ENCODE data around the gene ANKS3.

The ANKS3 gene

DNA sequence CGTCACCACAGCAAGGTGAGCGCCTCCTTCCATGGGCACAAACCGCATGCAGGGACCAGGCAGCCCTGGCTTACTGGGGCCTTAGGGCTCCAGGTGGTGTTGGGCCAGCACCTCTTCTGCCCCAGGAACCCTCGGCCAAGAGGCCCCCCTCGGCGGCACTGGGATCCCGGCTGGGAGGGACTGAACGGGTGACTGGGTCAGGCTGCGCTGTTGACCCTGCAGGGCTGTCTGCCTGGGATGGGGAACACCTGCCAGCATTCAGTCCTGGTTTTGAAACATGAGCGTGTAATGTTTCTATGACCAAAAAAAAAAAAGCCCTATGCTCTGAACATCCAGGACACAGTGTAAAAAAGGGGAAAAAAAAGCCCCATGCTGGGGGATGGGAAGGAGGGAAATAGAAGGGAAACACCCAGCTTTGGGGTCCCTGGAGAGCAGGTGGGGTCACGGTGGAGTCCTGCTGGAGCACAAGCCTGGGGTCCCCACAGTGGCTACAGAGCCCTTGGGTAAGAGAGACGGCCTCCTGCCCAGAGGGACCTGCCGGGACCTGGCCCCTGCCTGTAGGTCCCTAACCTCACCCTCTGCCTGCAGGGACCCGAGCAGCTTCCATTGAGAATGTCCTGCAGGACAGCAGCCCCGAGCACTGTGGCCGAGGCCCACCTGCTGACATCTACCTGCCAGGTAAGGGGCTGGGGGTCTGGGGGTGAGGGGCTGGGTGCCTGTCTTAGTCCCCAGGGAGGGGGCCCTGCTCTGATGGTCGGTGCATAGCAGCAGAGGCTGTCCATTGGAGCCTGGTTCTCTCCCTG lies 50.6 kb downstream of the ANKS3 start:
- no peak for DNase-seq

DNA sequence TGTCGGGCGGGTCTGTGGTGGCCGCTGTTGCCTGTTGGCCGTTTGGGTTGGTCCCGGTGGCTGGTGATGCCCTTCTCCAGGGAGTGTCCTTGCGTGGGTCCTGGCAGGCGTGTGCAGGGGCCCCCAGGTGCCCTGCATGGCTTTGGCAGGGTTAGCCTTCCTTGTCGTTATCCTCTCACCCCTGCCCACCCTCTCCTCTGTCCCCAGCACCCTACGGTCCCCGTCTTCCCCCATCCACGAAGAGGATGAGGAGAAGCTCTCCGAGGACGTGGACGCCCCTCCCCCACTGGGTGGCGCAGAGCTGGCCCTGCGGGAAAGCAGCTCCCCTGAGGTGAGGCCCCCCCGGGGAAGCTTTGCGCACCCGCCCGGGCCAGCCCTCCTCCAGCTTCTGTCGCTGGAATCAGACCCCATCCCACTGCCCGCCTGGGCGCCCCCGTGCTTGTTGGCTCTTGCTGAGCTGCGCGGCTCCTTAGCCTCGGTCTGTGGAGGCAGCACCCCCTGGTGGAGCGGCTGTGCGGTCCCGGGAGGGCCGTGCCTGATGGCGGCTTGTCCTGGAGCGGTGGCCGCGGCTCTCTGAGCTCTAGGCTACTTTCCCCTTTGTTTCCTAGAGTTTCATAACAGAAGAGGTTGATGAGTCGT lies 51.3 kb downstream of the ANKS3 start:
- peak; percentile 11 for DNase-seq

DNA sequence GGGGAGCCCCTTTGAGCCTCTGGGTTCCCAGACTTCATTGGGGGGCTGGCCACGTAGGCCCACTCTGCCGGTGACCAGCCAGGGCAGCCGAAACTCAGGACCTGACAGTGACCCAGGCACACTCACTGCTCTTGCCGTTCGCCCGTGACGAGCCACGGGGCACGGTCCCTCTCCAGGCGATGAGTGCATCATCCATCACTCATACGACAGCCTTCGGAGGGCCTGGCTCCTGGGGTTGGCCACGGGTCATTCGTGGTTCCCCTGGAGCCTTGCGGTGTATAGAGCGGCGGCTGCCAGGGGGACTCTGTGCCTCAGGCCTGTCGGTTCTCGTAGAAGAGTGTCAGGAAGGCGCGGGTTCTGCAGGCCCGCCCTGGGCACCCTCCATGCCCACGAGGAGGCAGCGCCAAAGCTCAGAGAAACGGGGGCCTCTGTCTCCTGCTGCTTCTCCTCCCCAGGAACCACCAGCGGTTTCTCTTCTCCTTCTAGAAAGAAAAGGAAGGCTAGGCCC lies 51.9 kb downstream of the ANKS3 start:
- no peak for DNase-seq

DNA sequence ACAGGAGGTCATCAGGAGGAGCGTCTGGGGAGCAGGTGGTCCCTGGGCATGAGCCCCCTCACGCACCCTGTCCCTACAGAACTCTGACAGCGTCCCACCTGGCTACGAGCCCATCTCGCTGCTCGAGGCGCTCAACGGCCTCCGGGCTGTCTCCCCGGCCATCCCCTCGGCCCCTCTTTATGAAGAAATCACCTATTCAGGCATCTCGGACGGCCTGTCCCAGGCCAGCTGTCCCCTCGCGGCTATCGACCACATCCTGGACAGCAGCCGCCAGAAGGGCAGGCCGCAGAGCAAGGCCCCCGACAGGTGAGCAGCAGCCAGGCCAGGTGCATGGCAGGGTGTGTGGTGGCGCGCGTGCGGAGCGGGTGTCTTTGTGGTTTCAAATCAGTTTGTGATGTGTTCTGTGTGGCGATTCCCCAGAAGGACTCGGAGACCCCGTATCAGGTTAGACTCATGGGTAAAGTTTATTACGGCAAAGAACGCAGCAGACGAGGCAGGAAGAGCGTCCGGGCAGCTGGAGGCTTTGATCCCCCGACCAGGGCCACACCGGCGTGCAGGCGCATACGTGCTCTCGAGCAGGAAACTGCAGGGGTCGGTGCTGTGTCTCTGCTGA lies 52.5 kb downstream of the ANKS3 start:
- DNase-seq, result no peak

DNA sequence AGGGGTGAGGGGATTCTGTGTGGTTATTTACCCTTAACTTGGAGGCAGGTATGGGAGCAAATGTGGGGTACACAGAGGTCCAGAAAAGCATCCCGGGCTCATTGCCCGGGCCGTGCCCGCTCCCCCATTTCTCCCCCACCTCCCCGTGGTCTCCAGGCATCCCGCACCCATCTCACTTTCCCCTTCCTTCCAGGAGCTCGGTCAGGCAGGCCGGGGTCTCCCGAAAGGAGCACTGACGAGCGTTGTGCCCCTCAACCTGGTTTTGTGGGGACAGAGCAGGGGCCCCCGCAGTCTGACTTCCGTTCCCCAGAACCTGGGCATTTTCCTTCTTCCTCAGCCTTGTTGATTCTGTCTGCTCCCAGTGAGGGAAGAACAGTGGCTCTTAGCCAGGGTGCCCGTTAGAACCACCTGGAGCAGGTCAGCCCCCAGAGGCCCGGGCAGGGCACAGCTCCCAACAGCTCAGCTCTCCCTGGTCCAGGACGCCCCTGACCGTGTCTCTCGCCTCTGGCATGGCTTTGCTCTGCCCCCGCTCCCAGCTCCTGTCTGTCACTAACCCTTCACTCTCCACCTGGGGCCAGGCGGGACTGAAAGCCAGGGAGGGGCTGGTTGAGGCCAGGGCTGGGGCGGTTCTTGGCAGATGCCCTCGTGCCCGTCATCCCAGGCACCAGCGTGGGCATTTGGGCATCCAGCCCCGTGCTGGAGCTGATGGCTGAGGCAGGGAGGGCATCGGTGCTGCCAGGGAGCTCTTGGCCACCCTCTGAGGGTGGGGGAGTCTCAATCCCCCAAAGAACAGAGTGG lies 53.2 kb downstream of the ANKS3 start:
- DNase-seq, result no peak

DNA sequence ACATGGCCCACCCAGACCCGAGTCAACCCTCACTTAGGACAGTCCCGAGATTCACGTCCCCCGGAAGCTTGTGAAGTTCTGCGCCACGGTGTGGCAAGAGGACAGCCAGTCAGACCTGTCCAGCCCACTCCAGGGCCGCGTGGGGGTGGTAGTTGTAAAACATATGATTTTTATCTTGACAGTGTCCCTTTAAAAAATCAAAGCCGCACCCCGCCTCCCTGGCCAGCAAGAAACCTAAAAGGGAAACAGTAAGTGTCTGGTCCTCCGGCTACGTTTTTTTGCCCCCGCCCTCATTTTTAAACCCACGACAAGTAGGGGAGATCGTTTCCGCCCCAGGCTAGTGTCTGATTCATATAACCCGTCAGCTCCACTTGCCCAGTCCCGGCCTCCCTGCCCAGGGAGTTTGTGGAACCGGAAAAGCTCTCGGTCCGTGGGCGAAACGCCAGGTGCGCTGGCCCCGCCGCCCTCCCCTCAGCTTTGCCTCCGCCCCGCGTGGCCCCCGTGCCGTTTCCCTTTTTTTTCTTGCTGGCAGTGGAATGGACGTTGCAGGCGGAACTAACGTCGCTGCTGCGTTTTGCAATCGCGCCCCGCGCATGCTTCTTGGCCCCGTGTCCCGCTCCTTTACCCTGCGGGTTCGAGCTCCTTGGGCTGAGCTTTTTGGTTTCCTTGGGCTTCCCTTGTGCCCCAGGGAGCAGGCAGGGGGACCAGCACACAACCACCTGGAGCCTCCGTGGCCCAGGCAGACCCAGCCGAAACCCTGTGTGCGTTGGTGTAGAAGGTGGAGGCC lies 54.0 kb downstream of the ANKS3 start:
- DNase-seq, result no peak

DNA sequence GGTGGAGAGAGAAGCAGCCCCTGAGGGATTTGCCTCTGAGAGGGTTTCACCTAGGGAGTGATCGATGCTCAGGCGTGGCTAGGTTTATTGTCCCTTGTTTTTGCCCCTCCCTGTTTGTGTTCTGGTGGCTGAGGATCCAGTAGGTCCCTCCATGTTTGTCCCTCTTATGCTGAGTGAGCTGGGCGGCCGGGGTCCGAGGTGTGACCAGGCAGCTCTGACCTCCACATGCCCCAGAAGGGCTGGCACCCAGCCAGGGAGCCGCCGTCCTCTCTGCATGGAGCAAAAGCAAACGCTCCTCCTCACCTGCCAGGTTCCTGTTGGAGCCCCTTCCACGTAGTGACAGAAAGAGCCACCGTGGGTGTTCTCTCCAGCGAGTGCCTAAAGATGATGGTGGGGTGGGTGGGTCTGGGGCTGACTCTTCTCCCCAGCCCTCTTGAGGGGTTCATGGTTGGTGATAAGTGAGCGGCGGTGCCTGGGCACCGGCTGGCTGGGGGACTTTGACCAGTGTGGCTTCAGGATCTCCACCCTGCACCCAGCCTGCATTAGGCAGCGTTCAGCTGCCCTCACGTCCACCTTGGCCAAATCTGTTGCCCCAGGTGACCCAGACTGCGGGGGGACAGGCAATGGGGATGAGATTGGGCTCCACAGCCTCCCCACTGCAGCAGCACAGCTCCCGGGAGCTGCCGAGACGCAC lies 54.8 kb downstream of the ANKS3 start:
- no peak for DNase-seq

DNA sequence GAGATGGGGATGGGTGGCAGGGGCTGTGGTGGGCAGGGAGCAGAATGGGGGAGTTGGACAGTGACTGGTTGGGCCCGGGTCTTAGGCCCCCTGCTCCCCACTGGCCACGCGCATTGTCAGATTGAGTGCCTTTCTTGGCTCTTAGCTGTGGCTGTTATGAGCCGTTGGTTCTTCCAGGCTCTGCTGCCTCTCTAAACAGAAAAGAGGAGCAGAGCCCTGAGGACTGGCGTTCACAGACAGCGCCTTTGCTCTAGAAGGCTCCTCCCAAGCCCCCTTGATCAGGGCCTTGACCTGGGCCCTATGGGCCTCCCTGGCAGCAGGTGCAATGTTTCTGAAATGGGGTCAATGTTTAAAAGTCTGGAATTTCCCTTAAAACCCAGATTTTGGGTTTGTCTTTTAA lies 55.5 kb downstream of the ANKS3 start:
- no peak for DNase-seq

DNA sequence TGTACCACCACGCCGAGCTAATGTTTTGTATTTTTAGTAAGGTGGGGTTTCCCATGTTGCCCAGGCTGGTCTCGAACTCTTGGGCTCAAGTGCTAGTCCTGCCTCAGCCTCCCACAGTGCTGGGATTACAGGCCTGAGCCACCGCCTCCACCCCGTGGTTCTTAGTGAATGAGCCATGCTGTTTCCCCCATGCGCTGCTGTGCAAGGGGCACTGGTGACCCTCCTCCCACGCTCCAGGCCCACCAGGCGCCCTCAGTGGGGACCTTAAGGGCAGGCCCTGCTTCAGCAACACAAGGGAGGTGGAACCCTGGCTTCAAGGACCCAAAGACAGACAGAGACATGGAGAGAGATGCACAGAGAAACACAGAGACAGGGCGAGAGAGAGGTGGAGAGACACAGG lies 56.1 kb downstream of the ANKS3 start:
- no peak for DNase-seq

DNA sequence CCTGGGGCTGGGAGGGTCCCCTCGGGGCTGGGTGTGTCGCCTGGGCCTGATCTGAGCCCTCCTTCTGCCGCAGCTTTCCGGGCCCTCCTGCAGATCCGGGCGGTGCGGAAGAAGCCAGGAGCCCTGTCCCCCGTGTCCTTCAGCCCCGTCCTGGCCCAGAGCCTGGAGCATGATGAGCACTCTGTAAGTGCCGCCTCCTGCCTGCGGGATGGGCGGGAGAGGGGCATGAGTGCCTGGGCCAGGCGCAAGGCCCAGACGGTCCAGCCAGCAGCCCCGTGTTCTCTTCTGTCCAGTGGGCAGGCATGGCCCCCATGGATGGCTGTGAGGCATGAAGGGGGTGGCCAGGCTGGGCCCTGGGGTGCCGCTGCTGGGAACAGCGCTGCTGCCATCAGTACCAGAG lies 56.7 kb downstream of the ANKS3 start:
- DNase-seq, result no peak

DNA sequence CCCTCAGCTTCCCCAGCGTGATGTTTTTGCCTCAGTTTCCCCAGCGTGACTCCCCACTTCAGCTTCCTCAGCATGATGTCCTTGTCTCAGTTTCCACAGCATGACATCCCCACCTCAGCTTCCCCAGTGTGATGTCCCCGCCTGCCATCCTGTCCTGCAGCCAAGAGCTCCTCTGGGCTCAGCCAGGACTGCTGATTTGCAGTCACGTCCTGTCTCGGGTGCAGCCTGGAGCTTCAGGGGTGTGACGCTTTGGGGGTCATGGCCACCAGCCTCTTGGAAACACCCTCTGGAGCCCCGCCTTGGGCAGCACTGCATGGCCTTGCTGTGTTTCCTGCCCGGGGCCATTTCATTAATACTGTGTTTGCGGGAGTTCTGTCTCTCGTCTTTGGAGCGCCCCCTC lies 57.2 kb downstream of the ANKS3 start:
- no peak for DNase-seq

DNA sequence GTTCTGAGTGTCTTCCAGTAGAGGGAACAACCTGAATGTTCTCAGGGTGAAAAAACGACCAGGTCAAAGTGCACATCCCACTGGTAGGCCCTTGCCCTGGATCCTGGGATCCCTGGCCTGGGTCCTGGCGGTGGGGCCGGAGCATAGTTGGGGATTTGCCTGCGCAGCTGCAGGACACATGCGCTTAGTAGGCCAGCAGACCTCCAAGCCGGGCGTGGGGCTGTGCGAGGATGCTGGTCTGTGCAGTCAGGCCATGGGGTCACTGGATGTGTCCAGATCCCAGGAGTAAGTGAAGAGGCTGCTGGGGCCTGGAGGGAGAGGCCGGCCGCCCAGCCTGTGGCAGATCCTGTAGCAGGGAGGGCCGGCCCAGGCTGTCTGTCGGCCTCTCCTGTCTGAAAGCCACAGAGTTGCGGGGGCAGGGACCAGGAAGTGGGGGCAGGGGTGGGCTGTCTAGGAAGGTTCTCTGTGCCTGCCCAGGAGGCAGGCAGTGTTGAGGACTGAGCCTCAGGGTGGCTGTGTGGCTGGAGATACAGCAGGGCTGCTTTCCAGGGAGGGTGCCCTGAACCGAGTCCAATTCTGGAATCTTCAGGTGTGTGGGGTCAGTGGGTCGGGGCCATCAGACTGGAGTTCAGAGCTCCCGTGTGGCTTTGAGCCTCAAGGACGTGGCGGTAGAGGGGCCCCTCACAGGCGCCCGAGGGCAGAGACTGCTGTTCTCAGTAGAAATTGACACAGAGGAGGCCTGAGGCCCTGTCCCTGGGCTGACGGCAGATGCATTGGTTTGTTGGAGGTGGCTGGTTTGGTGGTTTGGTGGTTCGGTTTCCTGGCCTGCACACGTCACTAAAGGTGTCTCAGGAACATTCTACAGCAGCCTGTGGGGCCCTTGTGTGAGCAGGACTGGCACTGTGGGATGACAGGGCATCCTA lies 57.9 kb downstream of the ANKS3 start:
- DNase-seq, result peak; percentile 42

DNA sequence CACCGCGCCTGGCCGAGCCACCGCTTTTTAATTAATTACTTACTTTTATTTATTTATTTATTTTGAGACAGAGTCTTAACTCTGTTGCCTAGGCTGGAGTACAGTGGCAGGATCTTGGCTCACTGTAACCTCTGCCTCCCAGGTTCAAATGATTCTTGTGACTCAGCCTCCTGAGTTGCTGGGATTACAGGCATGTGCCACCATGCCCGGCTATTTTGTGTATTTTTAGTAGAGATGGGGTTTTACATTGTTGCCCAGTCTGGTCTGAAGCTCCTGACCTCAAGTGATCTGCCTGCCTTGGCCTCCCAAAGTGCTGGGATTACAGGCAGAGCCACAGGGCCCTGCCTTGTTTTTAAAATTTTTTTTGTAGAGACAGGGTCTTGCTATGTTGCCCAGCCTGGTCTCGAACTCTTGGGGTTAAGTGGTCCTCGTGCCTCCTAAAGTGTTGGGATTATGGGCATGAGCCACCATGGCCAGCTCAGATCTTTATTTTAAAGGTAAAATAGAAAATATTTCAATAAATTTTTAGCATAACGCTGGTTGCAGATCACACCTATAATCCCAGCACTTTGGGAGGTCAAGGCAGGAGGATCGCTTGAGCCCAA lies 59.0 kb downstream of the ANKS3 start:
- DNase-seq, result no peak

DNA sequence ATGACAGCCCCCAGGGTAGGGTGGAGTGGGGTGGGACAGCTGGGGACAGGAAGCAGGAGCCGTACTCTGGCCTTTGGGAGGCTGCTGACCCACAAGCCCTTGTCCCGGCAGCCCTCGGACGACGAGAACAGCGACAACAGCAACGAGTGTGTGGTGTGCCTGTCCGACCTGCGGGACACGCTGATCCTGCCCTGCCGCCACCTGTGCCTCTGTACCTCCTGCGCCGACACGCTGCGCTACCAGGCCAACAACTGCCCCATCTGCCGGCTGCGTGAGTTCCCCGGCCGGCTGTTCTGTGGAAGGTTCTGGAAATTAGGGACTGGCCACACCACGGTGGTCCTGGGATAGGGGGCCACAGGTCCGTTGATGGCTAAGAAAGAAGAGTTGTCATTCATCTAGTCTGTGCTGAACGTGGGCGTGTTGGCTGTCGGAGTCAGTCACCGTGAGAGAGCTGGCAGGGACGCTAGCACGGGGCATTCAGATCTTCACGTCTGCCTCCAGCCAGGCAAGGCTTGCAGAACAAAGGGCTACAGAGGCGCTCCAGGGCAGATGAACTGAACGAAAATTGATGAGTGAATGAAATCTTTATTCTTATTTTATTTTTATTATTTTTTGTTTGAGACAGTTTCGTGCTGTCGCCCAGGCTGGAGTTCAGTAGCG lies 60.6 kb downstream of the ANKS3 start:
- DNase-seq, result no peak

DNA sequence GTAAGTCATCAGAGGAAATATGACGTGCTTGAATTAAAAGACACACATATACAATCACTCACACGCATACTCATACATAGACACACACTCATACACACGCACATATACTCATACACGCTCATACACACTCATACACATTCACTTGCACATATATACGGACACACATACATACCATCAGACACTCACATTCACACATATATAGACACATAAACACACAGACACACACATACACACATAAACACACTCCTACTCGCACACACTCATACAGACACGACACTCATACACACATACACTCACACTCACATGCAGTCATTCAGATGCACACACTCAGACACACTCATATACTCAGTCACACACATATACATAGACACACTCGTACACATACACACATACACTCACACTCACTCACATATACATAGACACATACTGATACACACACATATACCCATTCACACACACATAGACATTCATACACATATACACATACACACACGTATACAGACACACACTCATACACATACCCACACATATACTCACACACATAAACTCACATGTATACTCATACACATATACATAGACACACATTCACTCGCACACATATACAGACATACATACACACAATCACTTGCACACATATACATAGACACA lies 65.6 kb downstream of the ANKS3 start:
- no peak for DNase-seq

DNA sequence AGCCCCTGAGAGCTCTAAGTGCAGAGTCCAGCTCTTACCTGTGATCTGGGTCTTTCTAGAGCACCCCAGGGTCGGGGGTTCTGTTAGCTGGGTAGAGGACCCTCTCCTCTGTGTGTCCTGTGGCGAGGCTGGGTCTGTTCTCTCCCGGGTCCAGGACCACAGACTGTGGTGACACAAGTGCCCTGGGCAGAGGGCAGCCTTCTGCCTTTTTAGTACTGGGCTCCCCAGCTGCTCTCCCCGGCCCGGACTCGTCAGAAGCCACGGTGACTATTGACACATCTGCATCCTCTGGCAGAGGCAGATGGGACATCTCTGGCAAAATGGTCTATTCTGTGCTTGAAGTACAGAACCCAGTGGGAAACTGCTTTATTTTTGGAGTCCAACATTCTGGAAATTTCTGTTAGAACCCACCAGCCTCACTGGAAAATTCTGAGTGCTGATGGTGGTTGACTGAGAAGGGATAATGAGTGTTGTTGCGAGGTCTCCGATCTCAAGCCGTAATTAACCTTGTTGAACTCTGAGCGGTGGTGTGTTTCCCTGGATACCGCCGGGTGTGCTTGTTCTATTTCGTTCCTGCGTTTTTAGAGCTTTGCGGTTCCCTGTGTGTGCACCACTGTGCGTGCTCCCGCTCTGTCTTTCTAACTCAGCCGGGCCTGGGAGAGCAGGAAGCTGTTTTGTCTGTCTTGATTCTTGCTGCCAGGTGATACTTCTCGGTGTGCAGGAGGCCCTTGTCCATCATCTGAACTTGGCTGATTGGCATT lies 66.7 kb downstream of the ANKS3 start:
- no peak for DNase-seq

DNA sequence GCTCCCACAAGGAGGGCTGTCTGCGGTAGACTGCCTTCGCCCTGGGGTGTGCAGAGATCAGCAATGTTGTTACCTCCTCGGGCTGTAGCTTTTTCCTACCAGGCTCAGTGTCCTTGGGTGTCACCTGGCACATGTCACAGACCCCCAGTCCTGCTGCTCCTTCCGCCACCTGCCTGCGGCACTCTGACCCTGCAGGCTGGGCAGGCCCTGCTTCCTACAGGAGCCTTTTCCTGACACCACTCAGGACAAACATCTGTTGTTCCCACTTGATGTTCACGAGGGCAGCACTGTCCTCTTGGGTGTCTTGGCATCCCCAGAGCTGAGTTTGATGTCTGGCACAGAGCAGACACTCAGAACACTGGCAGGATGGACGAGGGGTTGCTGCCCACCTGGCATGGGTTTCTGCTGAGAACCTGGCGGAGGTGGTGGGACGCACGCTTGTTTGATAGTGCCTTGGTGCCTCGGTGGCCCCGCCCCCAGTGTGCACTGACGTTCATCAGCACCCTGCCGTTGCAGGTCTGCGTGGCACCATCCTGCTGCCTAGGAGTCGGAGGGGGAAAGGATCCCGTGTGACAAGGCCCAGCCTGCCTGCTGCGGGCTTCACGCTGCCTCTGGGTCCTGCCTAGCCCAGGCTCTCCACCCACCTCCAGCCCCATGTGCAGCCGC lies 67.4 kb downstream of the ANKS3 start:
- DNase-seq, result no peak

Measured in effector CD8-positive, alpha-beta T cell (primary cell).